Ishikawa (cell line): Measurements from ENCODE around the gene LAMB3.
A peak's percentile ranks its signal among the peaks of the same experiment; 100 is the strongest.

Experiments
- CEBPB ChIP-seq: IDR thresholded peaks from 2 replicates; pipeline ENCODE4 v1.6.1; 2012
- CREB1 ChIP-seq: IDR thresholded peaks from 2 replicates; pipeline ENCODE4 v1.6.1; 2012; ENCODE audit warnings: low read depth
- EGR1 ChIP-seq: IDR thresholded peaks from 2 replicates; pipeline ENCODE4 v1.6.1; 2012
- EP300 ChIP-seq: IDR thresholded peaks from 2 replicates; pipeline ENCODE4 v1.6.1; 2012; ENCODE audit warnings: borderline replicate concordance
- FOXM1 ChIP-seq: IDR thresholded peaks from 2 replicates; pipeline ENCODE4 v1.6.1; 2012; ENCODE audit warnings: low read depth, borderline replicate concordance
- MAX ChIP-seq: IDR thresholded peaks from 2 replicates; pipeline ENCODE4 v1.6.1; 2012
- NFIC ChIP-seq: IDR thresholded peaks from 2 replicates; pipeline ENCODE4 v1.6.1; 2012
- RAD21 ChIP-seq: IDR thresholded peaks from 2 replicates; pipeline ENCODE4 v1.6.1; 2012; ENCODE audit warnings: low read depth
- REST ChIP-seq: IDR thresholded peaks from 2 replicates; pipeline ENCODE4 v1.6.1; 2012; ENCODE audit warnings: low read depth, mild to moderate bottlenecking
- TAF1 ChIP-seq: IDR thresholded peaks from 2 replicates; pipeline ENCODE4 v1.6.1; 2012; ENCODE audit warnings: low read depth, mild to moderate bottlenecking
- TCF12 ChIP-seq: IDR thresholded peaks from 2 replicates; pipeline ENCODE4 v1.6.1; 2012; ENCODE audit warnings: low read depth
- TEAD4 ChIP-seq: IDR thresholded peaks from 2 replicates; pipeline ENCODE4 v1.6.1; 2012
- YY1 ChIP-seq: IDR thresholded peaks from 2 replicates; pipeline ENCODE4 v1.6.1; 2012; ENCODE audit warnings: low read depth
- TF ChIP-seq, protein P1 (sequence below): IDR thresholded peaks from 2 replicates; pipeline ENCODE4 v1.6.1; 2012

Gene LAMB3

DNA sequence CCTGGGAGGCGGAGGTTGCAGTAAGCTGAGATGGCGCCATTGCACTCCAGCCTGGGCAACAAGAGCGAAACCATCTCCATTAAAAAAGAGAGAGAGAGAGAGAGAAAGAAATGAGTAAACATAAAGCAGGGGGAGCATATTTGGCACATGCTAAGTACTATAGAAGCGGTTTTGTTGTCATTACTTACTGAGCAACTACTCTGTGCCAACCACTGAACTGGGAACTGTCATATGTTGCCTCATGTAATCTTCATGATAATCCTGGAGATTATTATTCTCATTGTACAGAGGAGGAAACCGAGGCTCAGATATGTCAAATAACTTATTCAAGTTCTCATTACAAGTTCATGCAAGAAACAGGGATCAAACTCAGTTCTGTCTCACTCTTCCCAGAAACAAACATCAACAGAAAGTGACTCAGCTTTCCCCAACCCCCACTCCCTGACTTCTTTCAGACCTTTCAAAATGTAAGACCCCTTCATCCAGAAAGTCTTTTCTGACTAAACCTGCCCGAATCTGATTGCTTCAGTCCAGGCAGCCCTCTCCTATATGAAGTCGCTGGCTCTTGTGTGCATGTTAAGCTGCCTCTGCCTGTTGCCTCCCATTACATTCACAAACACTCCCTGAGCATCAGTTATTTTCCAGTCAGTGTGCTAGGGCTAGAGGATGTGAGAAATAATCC, 23.5 kb downstream of the LAMB3 start:
- no peak for TF ChIP-seq CEBPB
- TF ChIP-seq YY1, result no peak
- TF ChIP-seq NFIC, result no peak
- TF ChIP-seq FOXM1, result no peak
- TF ChIP-seq TCF12, result no peak
- no peak for TF ChIP-seq TEAD4
- no peak for TF ChIP-seq EP300
- TF ChIP-seq EGR1, result no peak
- TF ChIP-seq, protein P1, sequence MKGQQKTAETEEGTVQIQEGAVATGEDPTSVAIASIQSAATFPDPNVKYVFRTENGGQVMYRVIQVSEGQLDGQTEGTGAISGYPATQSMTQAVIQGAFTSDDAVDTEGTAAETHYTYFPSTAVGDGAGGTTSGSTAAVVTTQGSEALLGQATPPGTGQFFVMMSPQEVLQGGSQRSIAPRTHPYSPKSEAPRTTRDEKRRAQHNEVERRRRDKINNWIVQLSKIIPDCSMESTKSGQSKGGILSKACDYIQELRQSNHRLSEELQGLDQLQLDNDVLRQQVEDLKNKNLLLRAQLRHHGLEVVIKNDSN, result no peak

DNA sequence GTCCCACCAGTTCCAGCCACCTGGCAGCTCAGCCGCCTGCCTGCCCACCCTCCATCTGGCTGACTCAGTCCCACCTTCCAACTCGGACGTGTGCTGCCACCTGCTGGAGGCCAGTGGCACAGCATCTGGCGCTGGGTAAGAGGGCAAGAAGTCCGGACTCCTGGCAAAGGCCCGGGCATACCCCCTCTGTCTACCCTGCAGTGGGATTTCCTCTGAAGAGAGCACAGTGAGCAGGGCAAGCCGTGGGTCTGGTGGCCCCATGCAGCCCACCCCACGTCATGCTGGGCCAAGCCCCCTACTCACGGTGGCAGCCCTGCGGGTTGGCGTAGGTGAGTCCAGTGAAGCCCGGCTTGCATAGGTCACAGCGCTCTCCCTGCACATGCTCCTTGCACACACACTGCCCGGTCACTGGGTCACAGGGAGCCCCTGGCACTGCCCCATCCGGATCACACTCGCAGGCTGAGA, 24.5 kb downstream of the LAMB3 start:
- no peak for TF ChIP-seq CEBPB
- TF ChIP-seq EGR1, result no peak
- TF ChIP-seq RAD21, result peak; percentile 71
- no peak for TF ChIP-seq REST

DNA sequence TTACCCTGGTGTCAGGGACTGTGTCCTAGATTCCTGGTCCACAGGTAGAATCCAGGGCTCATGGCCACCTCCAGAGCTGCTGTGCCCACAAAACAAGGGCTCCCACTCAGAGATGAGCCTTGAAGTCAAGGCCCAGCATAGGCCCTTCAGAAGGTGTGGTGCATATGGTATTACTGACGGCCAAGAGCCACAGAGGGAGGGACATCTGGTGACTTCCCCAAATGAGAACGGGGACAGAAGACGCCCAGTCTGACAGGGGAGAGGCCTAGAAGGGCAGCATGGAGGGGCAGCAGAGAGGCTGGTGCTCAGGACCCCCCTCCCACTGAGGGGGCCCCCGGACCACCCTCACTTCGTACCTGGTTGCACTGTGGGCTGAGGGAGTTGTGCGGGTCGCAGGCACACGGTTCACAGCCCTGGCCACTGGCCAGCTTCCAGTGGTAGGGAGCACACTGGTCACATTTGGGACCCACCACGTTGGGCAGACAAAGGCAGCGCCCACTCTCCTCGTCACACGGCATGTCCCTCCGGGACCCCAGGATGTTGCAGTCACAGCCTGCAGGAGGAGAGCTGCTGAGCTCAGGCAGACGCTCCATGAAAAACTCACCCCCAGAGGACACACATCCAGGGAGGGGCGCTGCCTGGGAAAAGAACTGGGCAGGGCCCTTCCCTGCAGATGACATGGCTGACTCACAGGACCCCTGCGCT, 25.0 kb downstream of the LAMB3 start:
- no peak for TF ChIP-seq CREB1
- TF ChIP-seq CEBPB, result no peak
- TF ChIP-seq, protein P1, result no peak
- TF ChIP-seq REST, result no peak
- no peak for TF ChIP-seq TAF1

DNA sequence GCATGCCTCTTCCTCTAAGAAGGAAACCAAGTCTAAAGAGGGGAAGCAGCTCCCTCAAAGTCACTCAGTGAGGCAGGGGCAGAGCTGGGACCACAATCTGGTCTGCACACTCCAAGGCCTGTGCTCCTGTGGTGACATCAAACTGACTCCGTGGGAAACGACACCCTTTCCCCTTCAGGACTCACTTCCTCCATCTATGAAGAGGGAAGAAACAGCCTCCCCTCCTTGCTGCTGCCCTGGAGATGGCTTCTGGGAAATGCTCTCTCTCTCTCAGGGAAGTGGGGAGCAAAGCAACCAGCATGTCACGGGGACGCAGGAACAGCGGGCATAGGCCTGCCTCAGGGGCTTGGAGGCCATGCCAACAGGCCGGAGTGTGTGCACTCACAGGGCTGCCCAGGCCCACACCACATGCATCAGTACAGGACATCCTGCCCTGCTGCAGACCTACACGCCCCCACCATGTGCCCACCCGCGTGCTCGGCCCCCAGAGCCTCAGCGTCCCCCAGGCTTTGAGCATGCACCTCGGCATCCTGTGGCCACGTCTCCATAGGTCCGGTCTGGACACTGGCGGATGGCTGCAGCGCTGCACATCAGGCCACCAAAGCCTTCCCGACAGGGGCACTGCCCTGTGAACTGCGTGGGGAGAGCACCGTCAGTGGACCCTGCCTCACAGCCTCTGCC, 25.7 kb downstream of the LAMB3 start:
- TF ChIP-seq EGR1 (no peak), EP300 (no peak), NFIC (no peak), TEAD4 (no peak), MAX (no peak), REST (no peak), FOXM1 (no peak), RAD21 (no peak), TAF1 (no peak)
- TF ChIP-seq, protein P1, result no peak
